HS-5 (cell line): ENCODE results near the gene GIPC3.

ENCODE experiments used
- DNase-seq: peaks from one replicate; pipeline ENCODE4 v3.0.0-alpha.2; 2012; ENCODE audit warnings: low read depth

The GIPC3 gene, protein sequence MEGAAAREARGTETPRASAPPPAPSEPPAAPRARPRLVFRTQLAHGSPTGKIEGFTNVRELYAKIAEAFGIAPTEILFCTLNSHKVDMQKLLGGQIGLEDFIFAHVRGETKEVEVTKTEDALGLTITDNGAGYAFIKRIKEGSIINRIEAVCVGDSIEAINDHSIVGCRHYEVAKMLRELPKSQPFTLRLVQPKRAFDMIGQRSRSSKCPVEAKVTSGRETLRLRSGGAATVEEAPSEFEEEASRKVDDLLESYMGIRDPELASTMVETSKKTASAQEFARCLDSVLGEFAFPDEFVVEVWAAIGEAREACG

GRCh38 chr19:3585301-3586126 is at the start of gene GIPC3:
TSS of gene GIPC3 (plus strand) at chr19:3585478. CDS start at chr19:3585598, 120 bp downstream.
- DNase-seq = no peak

DNA sequence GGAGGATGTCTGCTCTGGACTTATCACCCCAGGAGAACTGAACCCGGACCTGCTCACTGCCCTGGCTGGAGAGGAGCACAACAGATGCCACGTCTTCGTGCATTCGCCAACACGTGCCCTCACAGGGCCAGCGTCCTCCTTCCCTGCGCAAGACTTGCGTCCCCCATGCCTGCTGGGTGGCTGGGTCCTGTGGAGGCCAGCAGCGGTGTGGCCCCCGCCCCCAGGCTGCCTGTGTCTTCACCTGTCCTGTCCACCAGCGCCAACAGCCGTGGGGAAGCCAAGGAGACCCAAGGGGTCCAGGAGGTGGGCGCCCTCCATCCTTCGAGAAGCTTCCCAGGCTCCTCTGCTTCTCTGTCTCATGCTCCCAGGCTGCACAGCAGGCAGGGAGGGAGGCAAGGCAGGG is 49.7 kb upstream of the GIPC3 start:
- DNase-seq = no peak

- no peak for DNase-seq
Observed at GRCh38 chr19:3535981-3536380, 49.3 kb upstream of the GIPC3 start.

DNA sequence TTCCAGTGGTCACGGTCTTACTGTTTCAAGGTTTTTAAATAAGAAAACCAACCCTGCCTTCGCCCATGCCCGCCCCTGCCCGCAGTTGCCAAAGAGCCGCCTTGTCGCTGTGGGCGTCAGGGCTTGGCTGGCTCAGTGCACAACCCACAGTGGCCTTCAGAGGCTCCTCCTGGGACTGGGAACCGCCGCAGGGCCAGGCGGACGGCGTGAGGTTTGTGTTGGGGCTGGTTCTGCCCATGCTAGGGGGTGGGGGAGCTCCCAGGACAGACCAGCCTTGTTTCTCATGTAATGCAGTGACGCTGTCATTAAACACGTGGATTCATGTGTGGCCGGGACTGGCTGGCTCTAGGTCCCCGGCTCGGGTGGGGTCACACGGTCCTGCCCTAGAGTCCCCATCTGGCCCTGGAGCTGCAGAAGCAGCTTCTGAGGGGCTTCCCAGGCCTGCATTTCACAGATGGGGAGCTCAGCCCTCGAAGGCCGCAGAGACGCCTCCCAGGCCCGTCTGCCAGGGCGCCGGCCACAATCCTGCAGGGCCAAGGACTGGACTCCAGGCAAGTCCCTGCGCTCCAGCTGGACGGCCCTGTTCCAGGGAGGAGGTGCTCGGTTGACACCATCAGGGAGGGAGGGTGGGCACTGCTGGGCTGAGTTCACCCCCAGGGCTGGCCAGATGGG is 48.7 kb upstream of the GIPC3 start:
- DNase-seq = no peak

- DNase-seq = no peak
Observed at GRCh38 chr19:3537101-3537437, 48.2 kb upstream of the GIPC3 start.

DNA sequence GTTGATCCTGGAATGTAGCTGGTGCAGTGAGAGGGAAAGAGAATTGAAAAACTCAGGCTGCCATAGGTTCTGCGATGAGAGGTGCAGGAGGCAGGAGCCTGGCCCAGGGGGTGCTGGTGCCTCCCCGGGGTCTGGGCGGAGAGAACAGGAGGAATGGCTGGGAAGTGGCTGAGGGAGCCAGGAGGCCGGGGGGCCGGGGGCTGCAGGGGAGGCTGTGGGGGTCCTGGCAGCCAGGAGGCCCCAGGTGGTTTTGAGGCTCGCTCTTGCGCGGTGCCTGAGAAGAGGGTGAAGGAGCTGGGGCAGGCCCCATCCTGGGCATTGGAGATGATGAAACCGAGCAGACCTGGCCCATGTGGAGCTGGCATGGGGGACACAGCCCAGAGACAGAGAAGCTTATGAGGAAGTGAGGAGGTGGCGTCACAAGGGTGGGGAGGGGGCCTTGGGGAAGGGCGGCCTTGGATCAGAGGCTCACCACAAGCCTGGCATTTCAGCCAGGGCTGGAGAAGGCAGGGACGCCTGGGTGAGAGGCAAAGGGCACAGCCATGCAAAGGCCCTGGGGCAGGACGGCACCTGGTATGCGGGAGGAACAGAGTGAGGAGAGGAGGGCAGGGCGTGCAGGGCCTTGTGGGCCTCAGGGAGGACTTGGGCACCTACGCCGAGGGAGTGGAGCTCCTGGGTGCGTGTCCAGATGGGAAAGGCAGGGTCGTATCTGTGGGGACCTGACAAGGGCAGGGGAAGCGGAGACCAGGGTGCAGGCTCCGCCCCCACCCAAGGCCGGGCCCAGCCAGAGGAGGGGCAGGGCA is 47.6 kb upstream of the GIPC3 start:
- DNase-seq = no peak

GRCh38 chr19:3538258-3538929 is 46.9 kb upstream of the GIPC3 start:
- DNase-seq = no peak

DNA sequence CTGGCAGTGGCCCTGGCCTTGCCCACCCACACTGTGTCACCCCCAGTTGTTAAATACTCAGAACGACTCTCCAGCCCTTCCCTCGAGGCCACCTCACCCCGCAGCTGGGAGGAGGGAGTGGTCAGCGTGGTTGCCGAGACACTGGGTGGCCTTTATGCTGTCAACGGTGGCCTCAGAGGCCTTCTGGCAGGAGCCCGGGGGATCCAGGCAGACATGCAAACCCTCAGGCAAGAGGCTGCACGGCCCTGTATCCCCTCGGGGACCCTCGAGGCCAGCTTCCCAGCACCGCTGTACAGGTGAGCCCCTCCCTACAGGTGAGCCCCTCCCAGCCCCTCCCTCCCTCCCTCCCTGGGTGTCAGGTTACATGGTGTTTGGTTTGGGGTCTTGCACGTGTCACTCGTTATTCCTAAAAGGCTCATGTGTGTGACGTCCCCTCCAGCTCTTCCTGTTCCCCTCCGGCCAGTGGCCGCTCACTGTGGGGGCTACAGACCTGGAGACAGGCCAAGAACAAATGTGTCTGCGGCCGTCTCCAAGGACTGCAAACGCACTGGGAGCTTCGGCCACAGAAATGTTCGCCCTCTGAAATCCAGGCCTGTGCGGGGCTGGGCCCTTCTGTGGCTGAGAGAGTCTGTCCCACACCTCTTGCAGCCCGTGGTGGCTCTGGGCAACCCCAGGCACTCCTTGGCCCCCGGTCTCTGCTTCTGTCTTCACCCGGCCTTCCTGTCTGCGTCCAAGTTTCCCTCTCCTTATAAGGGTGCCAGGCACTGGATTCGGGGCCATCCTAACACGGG is 46.1 kb upstream of the GIPC3 start, which contains the start of gene TEKTIP1:
Gene TEKTIP1 (plus strand): TSS at position 210 of the 791 bp plus-strand sequence. CDS start 4 bp downstream, at position 214.
- DNase-seq = no peak

GRCh38 chr19:3539756-3540118 is 45.5 kb upstream of the GIPC3 start:
- no peak for DNase-seq

DNA sequence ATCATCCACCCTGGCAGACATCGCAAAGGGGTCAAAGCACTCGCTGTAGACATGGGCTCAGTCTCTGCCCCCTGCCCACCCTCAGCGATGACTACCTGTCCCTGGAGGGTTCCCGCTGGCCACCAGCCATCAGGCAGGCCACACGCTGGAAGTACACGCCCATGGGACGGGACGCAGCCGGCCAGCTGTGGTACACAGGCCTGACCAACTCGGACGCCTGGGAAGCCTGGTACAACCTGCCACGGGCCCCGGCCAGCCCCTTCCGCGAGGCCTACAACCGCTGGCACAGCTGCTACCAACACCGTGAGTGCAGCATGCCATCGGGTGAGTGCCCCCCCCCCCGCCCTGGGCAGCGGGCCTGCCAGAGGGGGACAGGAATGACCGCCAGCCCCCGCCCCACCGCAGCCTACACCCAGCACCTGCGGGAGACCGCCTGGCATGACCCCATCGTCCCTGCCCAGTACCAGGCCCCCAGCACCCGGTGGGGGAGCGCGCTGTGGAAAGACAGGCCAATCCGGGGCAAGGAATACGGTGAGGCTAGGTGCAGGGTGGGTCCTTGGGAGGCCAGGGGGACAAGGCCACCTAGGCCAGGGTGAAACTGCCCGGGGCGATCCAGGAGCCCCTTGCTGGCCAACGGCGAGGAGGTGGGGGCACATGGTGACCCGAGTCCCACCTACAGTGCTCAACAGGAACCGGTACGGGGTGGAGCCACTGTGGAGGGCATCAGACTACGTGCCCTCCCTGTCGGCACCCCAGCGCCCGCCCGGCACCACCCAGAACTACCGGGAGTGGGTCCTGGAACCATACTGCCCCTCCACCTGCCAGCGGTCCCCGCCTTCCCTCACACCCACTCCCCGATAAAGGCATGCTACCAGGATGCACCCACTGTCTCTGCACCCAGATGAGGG is 41.9 kb upstream of the GIPC3 start:
- DNase-seq = no peak

DNA sequence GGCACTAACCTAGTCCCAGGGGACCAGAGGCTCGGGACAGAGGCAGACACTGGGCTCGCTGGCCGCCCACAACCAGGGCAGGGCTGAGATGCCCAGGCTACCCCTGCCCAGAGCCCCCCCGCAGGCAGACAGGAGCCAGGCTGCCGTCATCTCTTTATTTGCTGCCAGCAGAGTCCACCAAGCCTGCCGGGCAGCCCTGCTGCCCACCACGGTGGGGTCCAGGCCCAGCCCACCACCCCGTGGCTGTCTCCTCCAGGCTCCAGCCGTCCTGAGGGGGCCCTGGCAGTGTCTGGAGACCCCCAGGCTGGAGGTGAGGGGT is 41.3 kb upstream of the GIPC3 start:
- DNase-seq = no peak

DNA sequence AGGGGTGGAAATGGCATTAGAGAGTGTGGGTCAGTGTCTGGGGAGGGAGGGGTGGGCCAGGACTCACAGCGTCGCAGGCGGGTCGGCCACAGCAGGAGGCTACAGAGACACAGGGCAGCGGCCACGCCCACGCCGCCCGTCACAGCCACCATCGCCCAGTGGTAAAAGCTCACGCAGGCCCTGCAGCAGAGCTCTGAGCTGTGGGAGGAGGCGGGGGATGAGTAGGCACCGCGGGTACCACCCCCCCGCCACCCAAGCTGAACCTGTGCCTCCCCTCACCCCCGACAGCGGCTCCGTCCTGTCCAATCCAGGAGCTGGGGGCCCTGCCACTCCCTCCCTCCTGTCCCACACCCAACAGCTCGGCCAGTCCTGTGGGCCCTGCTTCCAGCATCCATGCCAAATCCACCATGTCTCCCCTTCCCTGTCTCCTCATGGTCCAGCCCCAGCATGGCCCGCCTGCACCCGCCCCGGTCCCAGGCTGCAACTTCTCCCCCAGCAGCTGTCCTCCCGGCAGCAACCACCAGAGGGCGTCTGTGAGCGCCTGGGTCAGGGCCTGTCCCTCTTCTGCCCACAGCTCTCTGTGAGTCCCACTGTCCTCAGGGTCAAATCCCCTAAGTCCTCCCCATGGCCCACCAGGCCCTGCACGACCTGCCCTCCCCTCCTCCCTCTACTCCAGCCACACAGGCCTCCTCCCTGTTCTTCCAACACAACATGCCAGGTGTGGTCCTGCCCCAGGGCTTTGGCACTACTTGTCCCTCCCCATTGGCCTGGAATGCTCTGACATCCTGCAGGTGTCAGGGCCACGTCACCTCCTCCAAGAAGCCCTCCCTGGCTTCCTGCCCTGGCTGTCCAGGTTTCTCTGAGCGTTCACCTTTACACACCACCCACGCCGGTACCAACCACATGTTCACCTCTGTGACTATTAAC is 40.3 kb upstream of the GIPC3 start:
- no peak for DNase-seq

- no peak for DNase-seq
Observed at GRCh38 chr19:3545669-3546034, 39.6 kb upstream of the GIPC3 start.

GRCh38 chr19:3546119-3546518 is 39.2 kb upstream of the GIPC3 start:
- no peak for DNase-seq

GRCh38 chr19:3547301-3547731 is 38.0 kb upstream of the GIPC3 start:
- DNase-seq = no peak

DNA sequence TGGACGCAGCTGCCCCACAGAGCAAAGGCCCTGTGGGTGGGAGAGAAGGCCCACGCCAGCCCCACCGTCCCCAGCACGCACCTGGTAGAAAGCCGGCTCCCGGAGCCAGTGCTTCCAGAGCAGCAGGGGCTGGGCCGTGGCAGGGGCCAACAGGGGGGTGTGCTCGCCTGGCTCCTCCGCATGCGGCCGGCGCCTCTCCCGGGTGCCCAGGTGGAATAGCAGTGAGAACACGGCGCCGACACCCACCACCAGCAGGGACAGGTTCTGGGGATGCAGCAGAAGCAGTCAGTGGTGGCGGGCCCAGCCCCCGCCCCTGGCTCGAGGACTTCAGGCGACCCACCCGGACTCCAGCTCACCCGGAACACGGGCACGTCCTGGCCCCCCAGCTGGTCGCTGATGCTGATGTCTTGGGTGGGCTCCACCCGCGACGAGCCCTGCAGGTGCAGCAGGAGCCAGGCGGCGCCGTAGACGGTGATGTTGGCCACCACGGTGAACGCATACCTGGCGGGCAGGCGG is 37.5 kb upstream of the GIPC3 start:
- no peak for DNase-seq

- DNase-seq = no peak
Observed at GRCh38 chr19:3548606-3549005, 36.7 kb upstream of the GIPC3 start.

DNA sequence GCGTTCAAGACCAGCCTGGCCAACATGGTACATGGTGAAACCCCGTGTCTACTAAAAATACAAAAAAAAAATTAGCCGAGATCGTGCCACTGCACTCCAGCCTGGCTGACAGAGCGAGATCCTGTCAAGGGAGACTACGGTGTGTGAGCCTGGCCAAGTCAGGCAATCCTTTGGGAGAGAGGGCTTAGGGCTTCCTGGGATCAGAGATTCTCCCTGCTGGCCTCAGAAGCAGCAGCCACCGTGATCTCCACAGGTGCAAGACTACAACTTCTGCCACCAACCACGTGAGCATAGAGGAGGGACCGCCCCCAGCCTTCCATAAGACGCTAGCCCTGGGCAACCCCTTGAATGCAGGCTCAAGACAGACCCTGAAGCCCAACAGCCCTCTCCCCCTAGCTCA is 35.5 kb upstream of the GIPC3 start:
- no peak for DNase-seq
